GM12872 (cell line): ENCODE results near the gene TRIM68.

Experiments used
- CTCF ChIP-seq: IDR thresholded peaks from 3 replicates; pipeline ENCODE4 v1.5.1; 2011; ENCODE audit warnings: low read depth, mild to moderate bottlenecking, low read length, moderate library complexity; ENCODE audit not compliant: insufficient read depth

The TRIM68 gene

GRCh38 chr11:4606231-4607015 lies 1.6 kb downstream of the TRIM68 start:
- TF ChIP-seq CTCF = no peak

- TF ChIP-seq CTCF = no peak
Observed at GRCh38 chr11:4605057-4605456, 3.0 kb downstream of the TRIM68 start.

- TF ChIP-seq CTCF = no peak
Observed at GRCh38 chr11:4593739-4594138, 14.3 kb downstream of the TRIM68 start, which contains the start of gene OR52I1. Gene OR52I1, plus strand, starts transcription at chr11:4594039. Its CDS starts 0 bp downstream, at chr11:4594039.

GRCh38 chr11:4589017-4589416 lies 19.0 kb downstream of the TRIM68 start:
- TF ChIP-seq CTCF = no peak

- TF ChIP-seq CTCF = no peak
Observed at GRCh38 chr11:4581443-4581842, 26.6 kb downstream of the TRIM68 start, which contains the start of gene OR52I2. Gene OR52I2, plus strand, starts transcription at chr11:4581743.

- no peak for TF ChIP-seq CTCF
Observed at GRCh38 chr11:4580124-4580523, 27.9 kb downstream of the TRIM68 start.

- TF ChIP-seq CTCF = no peak
Observed at GRCh38 chr11:4578624-4579023, 29.4 kb downstream of the TRIM68 start.

- no peak for TF ChIP-seq CTCF
Observed at GRCh38 chr11:4577761-4578160, 30.3 kb downstream of the TRIM68 start.
